CD4-positive, alpha-beta T cell treated with Interleukin-1 beta for 1 hour (primary cell): Measurements from ENCODE around the gene GMPPB.
A peak's percentile ranks its signal among the peaks of the same experiment; 100 is the strongest.
"Not testable (repeated sequence)": the region's sequence is repeated elsewhere in the genome, so short reads cannot be mapped to it uniquely, and the experiment has no call there.

Source experiments
- DNase-seq, 2 donors: peaks; one replicate each; pipeline ENCODE4 v3.0.0-alpha.2; 2020 to 2022

Gene GMPPB

GRCh38 chr3:49712631-49713317, 11.0 kb downstream of the GMPPB start:
- no peak for DNase-seq

- DNase-seq = no peak
These were observed 11.6 kb downstream of the GMPPB start for GRCh38 chr3:49712166-49712565.

- DNase-seq = no peak
These were observed 12.3 kb downstream of the GMPPB start for GRCh38 chr3:49711489-49711888.

GRCh38 chr3:49709852-49710251, 13.9 kb downstream of the GMPPB start:
- DNase-seq = no peak

- no peak for DNase-seq
These were observed 16.7 kb downstream of the GMPPB start for GRCh38 chr3:49707113-49707480.

GRCh38 chr3:49706456-49707112, 17.2 kb downstream of the GMPPB start:
- DNase-seq = no peak

GRCh38 chr3:49705390-49705960, 18.3 kb downstream of the GMPPB start:
- no peak for DNase-seq

GRCh38 chr3:49704629-49705028, 19.1 kb downstream of the GMPPB start:
- DNase-seq = no peak

- DNase-seq = no peak
These were observed 19.8 kb downstream of the GMPPB start for GRCh38 chr3:49703956-49704355.

GRCh38 chr3:49703443-49703927, 20.3 kb downstream of the GMPPB start:
- DNase-seq = peak; percentile 74 to 77

- no peak for DNase-seq
These were observed 21.1 kb downstream of the GMPPB start for GRCh38 chr3:49702672-49703071.

- no peak for DNase-seq
These were observed 22.2 kb downstream of the GMPPB start for GRCh38 chr3:49701388-49702077.

GRCh38 chr3:49700453-49701128, 23.2 kb downstream of the GMPPB start:
- DNase-seq = no peak

GRCh38 chr3:49700014-49700413, 23.7 kb downstream of the GMPPB start:
- no peak for DNase-seq

- DNase-seq = no peak
These were observed 24.3 kb downstream of the GMPPB start for GRCh38 chr3:49699281-49699979.

- not testable (repeated sequence) for DNase-seq
These were observed 28.3 kb downstream of the GMPPB start for GRCh38 chr3:49695350-49696015.

GRCh38 chr3:49694409-49695070, 29.2 kb downstream of the GMPPB start:
- DNase-seq = not testable (repeated sequence)

GRCh38 chr3:49691481-49691880, 32.3 kb downstream of the GMPPB start:
- not testable (repeated sequence) for DNase-seq

- not testable (repeated sequence) for DNase-seq
These were observed 32.9 kb downstream of the GMPPB start for GRCh38 chr3:49690856-49691255.

GRCh38 chr3:49689908-49690624, 33.7 kb downstream of the GMPPB start:
- not testable (repeated sequence) for DNase-seq
